Astrocyte of the cerebellum (primary cell): ENCODE data around the gene PTPRU.
"Not testable (repeated sequence)": the region's sequence is repeated elsewhere in the genome, so short reads cannot be mapped to it uniquely, and the experiment has no call there.

Experiments
- DNase-seq: peaks from one replicate; pipeline ENCODE4 v3.0.0-alpha.2; 2011; ENCODE audit warnings: low read depth
- H3K4me3 ChIP-seq: 2 replicates; pipeline ENCODE4 v1.5.1; 2011; ENCODE audit warnings: mild to moderate bottlenecking, low read depth, low read length, moderate library complexity
- CTCF ChIP-seq: IDR thresholded peaks from 2 replicates; pipeline ENCODE4 v1.5.1; 2012; ENCODE audit warnings: low read length, low read depth, moderate library complexity, mild to moderate bottlenecking; ENCODE audit errors: missing control alignments
- in situ Hi-C: cut with HindIII; loops from 2 replicates; pipeline ENCODE4 v1.10.0; 2017; ENCODE audit warnings: low sequenced_read_pairs

Gene PTPRU

GRCh38 chr1:29218223-29218622, 18.1 kb upstream of the PTPRU start:
- no peak for DNase-seq
- no peak for TF ChIP-seq CTCF
- in situ Hi-C loops: no loop called here
- no peak overlapping the region for H3K4me3 ChIP-seq

GRCh38 chr1:29221296-29221695, 15.0 kb upstream of the PTPRU start:
- in situ Hi-C loops: no loop called here
- no peak overlapping the region for H3K4me3 ChIP-seq
- TF ChIP-seq CTCF: no peak
- DNase-seq: no peak

- in situ Hi-C loops, H3K4me3 ChIP-seq, DNase-seq: not testable (repeated sequence)
Observed at GRCh38 chr1:29222260-29222659, 14.1 kb upstream of the PTPRU start.

GRCh38 chr1:29222686-29223085, 13.6 kb upstream of the PTPRU start:
- no peak overlapping the region for H3K4me3 ChIP-seq
- no peak for TF ChIP-seq CTCF
- in situ Hi-C loops: no loop called here
- DNase-seq: no peak

- DNase-seq: no peak
- no peak for TF ChIP-seq CTCF
- in situ Hi-C loops: no loop called here
- no peak overlapping the region for H3K4me3 ChIP-seq
Observed at GRCh38 chr1:29223521-29223920, 12.8 kb upstream of the PTPRU start.

- in situ Hi-C loops: no loop called here
- no peak overlapping the region for H3K4me3 ChIP-seq
- TF ChIP-seq CTCF: no peak
- DNase-seq: no peak
Observed at GRCh38 chr1:29224356-29224837, 11.9 kb upstream of the PTPRU start.

- H3K4me3 ChIP-seq: no peak overlapping the region
- no peak for TF ChIP-seq CTCF
- in situ Hi-C loops: loop anchor here (25.0 kb wide), 3 partner anchors 162 to 887 kb away; no protein-coding TSS in a partner anchor
- no peak for DNase-seq
Observed at GRCh38 chr1:29225361-29225760, 11.0 kb upstream of the PTPRU start.
